Mesodermal cell (in vitro differentiated cells): ENCODE measurements around the gene PIK3AP1.

Experiments
- H3K27ac ChIP-seq: 2 replicates; pipeline ENCODE4 v1.7.0; 2013; ENCODE audit warnings: mild to moderate bottlenecking, low read depth, low read length, moderate library complexity; ENCODE audit not compliant: severe bottlenecking
- H3K36me3 ChIP-seq: 2 replicates; pipeline ENCODE4 v1.7.1; 2013; ENCODE audit warnings: mild to moderate bottlenecking, low read length, moderate library complexity; ENCODE audit not compliant: control insufficient read depth, insufficient read depth
- H3K4me1 ChIP-seq: one replicate; pipeline ENCODE4 v1.7.1; 2013; ENCODE audit warnings: mild to moderate bottlenecking, low read length; ENCODE audit not compliant: insufficient read depth, control insufficient read depth, poor library complexity, severe bottlenecking
- H3K4me3 ChIP-seq: 2 replicates; pipeline ENCODE4 v1.7.0; 2013; ENCODE audit warnings: low read length, control low read depth, mild to moderate bottlenecking; ENCODE audit not compliant: insufficient read depth, poor library complexity, severe bottlenecking; ENCODE audit errors: extremely low read depth
- H3K9me3 ChIP-seq: 2 replicates; pipeline ENCODE4 v1.7.1; 2013; ENCODE audit warnings: mild to moderate bottlenecking, low read length, moderate library complexity; ENCODE audit not compliant: control insufficient read depth
- WGBS, 2 experiments: methylation state at CpG; one replicate each; pipeline ENCODE4 v1.1.5; 2013; ENCODE audit warnings: missing lambda C conversion rate in 2 of 2; ENCODE audit not compliant: insufficient coverage in 2 of 2; 5-methylcytosine and 5-hydroxymethylcytosine counted together

The PIK3AP1 gene

DNA sequence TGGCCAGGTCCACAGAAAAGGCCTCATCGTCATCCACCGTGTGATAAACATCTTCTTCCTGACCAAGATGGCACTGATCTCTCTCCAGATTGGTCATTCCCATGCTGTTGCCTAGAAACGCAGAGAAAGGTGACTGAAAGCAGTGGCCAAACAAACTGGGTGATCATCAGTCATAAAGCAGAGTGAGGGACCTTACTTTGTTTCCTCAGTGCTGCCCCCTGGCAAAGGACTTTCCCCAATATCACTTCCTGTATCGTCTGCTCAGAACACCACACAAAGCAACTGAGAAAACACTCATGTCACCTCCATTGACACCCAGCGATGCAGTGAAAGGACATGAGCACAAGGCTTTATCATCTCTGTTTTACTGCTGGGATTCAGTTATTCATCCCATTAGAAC is 93.5 kb downstream of the PIK3AP1 start:
- 79 to 88% methylated on average over 3 to 4 of the region's 5 CpGs for WGBS, 2 experiments
- H3K4me1 ChIP-seq: no peaks in the 10 kb centered on the region
- H3K36me3 ChIP-seq: no peaks in the 10 kb centered on the region
- no peak overlapping the region for H3K27ac ChIP-seq
- H3K4me3 ChIP-seq: no peak overlapping the region
- H3K9me3 ChIP-seq: no peaks in the 10 kb centered on the region

DNA sequence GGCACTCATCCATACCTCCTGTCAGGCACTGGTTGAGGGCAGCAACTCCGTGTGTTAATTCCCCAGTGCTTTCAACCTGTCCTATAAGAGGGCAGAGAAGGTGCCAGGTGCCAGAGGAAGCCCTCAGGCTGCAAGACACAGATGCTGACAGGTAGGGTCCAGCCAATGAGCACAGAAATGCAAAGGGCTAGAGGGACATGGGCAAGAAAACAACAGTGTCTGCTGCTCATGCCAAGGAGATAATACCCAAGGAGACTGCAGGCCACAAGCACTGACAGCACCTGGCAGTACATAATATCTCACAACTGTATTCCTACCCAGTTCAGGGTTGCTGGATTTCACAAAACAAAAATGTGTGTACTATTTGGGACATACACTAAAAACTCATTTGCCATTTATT is 95.1 kb downstream of the PIK3AP1 start:
- no peak overlapping the region for H3K4me3 ChIP-seq
- H3K27ac ChIP-seq: no peak overlapping the region
- no peaks in the 10 kb centered on the region for H3K4me1 ChIP-seq
- 50 to 67% methylated on average over 1 of the region's 1 CpG for WGBS, 2 experiments
- no peaks in the 10 kb centered on the region for H3K9me3 ChIP-seq
- H3K36me3 ChIP-seq: no peaks in the 10 kb centered on the region

DNA sequence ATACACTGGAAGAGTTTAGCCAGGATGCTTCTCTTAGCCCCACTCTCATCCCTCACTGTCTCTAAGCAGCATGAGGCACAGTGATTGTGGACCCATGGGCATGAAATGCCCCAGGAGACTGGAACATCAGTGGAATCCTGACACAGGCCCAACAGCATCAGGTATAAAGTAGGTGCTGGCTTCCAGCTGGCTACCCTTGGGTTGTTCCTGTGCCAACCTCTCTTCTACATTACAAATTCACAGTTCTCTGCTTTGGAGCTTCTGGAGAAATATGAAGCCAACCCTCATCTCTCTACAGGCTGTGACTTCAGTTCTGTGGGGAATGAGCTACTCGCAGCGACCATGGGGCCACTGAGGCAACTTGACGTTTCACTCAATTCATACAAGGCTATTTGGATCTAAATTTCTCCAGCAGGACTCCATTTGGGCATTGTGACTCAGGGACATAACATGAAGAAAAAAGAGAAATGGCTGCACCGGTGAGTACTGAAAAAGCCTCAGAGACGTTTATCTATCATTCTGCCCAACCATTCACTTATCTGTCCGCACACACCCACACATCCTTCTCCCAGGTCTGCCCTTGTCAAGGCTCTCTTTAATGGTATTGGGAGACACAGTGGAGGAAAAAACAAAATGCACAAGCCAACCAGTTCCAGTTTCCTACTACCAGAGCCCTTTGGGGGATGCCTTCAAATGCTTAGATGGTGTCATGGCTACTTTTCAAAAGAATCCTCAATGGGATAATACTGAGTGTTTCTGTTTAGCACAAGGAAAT is 98.1 kb downstream of the PIK3AP1 start:
- 95% methylated on average over 6 of the region's 6 CpGs; no CpG with 5 or more reads in 1 of the 2 experiments for WGBS, 2 experiments
- H3K9me3 ChIP-seq: no peaks in the 10 kb centered on the region
- no peaks in the 10 kb centered on the region for H3K36me3 ChIP-seq
- H3K4me3 ChIP-seq: no peak overlapping the region
- H3K27ac ChIP-seq: no peak overlapping the region
- peaks cover 3% of the 10 kb centered on the region for H3K4me1 ChIP-seq

DNA sequence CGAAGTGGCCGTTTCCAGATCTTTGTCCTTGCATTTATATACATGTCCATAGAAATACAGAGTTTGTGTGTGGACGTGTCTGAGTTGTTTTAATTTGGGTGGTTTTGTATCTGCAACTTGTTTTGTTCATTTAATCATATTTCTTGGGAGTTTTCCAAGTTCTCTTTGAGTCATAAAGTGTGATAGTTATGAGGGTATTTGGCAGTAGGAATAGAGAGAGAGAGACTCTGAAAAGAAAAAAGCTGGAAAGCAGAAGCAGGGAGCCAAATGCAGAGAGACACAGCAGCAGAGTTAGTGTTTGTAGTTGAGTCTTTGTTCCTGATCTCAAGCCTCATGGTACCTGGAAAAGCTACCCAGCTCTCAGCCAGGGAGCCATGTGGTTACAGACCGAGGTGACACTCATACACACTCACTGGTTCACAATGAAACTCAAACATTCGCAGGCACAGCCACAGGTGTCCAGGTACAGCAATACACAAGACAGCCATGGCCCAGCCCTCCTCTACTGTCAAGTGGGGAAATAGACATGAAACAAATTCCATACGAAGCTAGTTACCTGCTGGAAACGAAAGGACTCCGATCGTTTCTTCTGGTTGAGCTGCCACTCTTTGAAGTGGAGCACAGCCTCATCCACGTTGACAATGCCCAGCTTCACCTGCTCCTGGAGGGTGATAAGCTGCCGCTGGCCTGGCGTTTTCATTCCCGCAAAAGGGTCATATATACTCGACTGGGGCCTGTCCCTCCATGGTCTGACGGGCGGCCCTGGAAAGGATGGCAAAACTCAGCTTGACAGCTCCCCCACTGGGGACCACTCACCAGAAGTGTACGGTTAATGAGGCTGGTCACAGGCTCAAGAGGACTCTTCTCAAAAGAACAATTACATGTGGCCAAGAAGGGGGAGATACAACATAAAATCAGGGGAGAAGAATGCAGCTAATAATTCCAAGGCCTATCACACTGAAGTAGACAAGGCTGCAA is 100.2 kb downstream of the PIK3AP1 start:
- H3K9me3 ChIP-seq: no peaks in the 10 kb centered on the region
- no peaks in the 10 kb centered on the region for H3K36me3 ChIP-seq
- WGBS, 2 experiments: 91 to 96% methylated on average over 13 of the region's 17 CpGs
- H3K27ac ChIP-seq: no peak overlapping the region
- peaks cover 3% of the 10 kb centered on the region for H3K4me1 ChIP-seq
- no peak overlapping the region for H3K4me3 ChIP-seq

DNA sequence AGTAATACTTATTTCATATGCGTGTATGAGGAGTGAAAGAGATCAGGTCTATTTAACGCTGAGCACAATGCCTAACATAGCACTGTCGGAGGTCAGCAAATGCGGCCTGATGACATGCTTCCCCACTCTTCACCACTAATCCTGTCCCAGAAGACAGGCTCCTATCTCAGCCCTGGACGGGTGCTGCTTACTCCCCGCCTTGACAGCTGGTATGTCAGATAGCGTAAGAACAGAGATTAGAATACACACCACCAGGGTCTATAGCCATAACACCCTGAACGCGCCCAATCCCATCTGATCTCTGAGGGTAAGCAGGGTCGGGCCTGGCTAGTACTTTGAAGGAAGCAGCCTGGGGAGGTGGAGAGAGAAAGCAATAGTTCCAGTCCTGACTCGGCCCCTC is 101.2 kb downstream of the PIK3AP1 start:
- Histone ChIP-seq H3K36me3 (no peaks in the 10 kb centered on the region), H3K9me3 (no peaks in the 10 kb centered on the region), H3K27ac (no peak overlapping the region), H3K4me1 (peaks cover 9% of the 10 kb centered on the region), H3K4me3 (no peak overlapping the region)
- WGBS, 2 experiments: 93 to 96% methylated on average over 5 to 7 of the region's 11 CpGs

DNA sequence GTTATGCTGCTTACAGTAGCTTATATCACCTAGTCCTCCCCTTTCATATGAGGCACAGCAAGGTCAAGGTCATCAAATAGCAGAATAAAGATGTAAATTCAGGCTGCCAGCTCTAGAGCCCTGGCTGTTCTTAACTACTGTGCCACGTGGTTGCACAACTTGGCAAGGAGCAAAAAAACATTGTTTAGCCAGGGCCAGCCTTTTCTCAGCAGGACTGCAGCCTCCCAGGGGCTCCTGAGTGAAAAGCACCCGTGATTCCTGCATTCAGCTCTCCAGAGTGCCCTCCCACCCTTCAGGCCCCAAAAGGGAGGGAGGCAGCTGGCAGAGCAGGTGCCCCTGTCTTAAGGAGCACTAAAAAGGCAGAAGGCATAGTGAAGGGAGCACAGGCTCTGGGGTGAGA is 101.7 kb downstream of the PIK3AP1 start:
- WGBS, 2 experiments: 45 to 50% methylated on average over 1 of the region's 2 CpGs
- no peaks in the 10 kb centered on the region for H3K36me3 ChIP-seq
- H3K27ac ChIP-seq: no peak overlapping the region
- H3K4me3 ChIP-seq: no peak overlapping the region
- peaks cover 9% of the 10 kb centered on the region for H3K4me1 ChIP-seq
- H3K9me3 ChIP-seq: no peaks in the 10 kb centered on the region

DNA sequence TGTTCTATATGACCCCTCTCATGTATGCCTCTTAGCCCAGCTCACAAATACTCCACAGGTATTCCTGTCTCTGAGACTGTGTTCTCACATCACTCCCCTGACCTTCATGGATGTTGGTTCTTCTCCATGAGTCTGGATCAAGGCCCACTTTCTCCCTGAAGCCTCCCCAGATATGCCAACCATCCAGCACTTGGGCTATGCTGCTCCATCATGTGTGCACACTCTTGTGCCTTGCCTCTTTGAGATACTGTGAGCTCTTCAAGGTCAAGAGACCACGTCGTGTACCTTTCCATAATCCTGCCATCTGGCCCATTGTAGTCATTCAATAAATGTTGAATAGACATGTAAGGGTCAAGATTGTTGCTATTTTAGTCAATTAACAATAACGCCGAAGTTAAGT is 103.4 kb downstream of the PIK3AP1 start:
- WGBS, 2 experiments: 94 to 100% methylated on average over 4 of the region's 4 CpGs
- Histone ChIP-seq H3K4me1 (peaks cover 9% of the 10 kb centered on the region), H3K36me3 (no peaks in the 10 kb centered on the region), H3K4me3 (no peak overlapping the region), H3K27ac (no peak overlapping the region), H3K9me3 (no peaks in the 10 kb centered on the region)

DNA sequence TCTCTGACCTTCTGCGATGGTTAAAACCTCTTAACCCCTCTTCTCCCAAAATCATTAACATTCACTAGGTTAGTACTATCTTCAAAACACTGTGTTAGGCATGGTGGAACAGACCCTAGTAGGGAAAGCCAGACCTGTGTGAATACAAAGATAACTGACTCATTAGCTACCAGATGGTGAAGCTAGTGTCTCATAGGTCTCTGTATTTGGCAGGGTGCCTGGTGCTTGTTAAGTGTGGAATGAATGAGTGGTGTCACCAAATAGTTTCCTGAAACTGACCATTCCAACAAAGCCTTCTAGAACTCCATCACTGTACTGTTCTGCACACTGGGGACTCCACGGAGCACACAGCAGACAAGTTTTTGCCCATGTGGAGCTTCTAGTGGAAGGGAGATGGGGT is 105.8 kb downstream of the PIK3AP1 start:
- H3K27ac ChIP-seq: no peak overlapping the region
- no peaks in the 10 kb centered on the region for H3K9me3 ChIP-seq
- no peaks in the 10 kb centered on the region for H3K36me3 ChIP-seq
- 100% methylated on average over 1 to 2 of the region's 2 CpGs for WGBS, 2 experiments
- H3K4me1 ChIP-seq: peaks cover 13% of the 10 kb centered on the region
- no peak overlapping the region for H3K4me3 ChIP-seq

DNA sequence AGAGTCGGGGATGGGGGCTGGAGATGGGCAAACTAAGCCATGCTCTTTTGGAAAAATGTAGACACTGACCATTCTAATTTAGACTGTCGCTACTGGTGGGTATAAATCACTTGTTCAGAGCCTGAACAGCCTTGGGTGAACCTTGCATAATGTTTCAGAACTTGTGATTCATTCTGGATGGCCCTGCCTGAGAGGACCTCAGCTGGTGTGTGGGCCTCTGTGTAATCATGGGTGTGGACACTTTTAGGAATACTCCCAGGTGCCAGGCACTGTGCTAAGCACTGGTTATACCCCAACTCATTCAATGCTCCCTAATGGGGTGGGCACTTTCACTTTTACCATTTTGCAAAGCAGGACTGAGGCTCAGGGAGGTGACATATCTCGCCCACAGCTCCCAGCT is 106.7 kb downstream of the PIK3AP1 start:
- no peak overlapping the region for H3K4me3 ChIP-seq
- H3K9me3 ChIP-seq: no peaks in the 10 kb centered on the region
- no peaks in the 10 kb centered on the region for H3K36me3 ChIP-seq
- H3K27ac ChIP-seq: no peak overlapping the region
- peaks cover 10% of the 10 kb centered on the region for H3K4me1 ChIP-seq
- 100% methylated on average over 2 of the region's 3 CpGs for WGBS, 2 experiments

DNA sequence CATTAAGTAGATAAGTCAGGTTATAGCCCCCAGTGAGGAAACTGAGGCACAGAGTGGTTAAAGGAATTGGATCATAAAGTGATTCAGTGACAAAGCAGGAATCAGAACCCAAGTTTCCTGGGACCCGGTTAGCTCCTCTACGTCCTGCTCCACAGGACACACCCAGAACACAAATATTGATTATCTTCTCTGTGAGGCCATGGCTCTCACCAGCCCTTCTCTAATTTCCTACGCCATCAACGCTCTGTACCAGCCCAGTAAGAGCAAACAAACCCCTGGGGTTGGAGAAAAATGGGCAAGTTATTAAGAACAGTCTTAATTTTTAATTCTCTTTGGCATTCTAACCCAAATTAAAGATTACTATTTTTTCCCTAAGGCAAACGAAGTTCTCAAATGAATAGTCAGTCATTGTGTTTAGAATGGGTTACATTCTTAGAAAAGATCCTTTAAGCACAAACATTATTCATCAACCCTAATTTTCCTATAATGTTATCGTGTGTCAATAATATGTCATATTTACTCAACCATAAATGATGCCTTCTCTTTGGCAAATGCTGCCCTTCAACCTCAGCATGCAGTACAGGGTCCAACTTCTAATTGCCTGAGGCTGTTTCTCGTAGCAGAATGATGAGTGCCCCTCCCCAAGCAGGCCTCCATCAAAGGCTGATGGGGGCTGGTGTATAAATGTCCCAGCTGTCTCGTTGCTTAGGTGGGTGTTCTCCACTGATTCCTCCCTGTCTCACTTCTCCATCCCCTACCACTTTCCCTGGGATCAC is 108.1 kb downstream of the PIK3AP1 start:
- Histone ChIP-seq H3K9me3 (no peaks in the 10 kb centered on the region), H3K27ac (no peak overlapping the region), H3K4me1 (peaks cover 20% of the 10 kb centered on the region), H3K36me3 (no peaks in the 10 kb centered on the region), H3K4me3 (no peak overlapping the region)
- 94 to 100% methylated on average over 1 to 3 of the region's 8 CpGs for WGBS, 2 experiments
